A673 (cell line): ENCODE data around the gene CDC37L1. TPM values are rescaled to one million over a fixed set of nuclear protein-coding genes. Genes with fewer than 3 reads are reported as not detected.

ENCODE experiments used
- BruUV-seq: library from RNA; stranded (reverse); fragments of 400-500 nt; replicated peaks from 2 replicates; lab custom pipeline; 2021; lab: Mats Ljungman, UMichigan
- CTCF ChIA-PET: fragments of 300-600 bp; sonication (Branson Sonifier 250); formaldehyde crosslinking; loops from one replicate; lab custom pipeline; 2022; ENCODE audit warnings: antibody characterized with exemption; lab: Charles Lee
- POLR2A ChIA-PET: fragments of 300-600 bp; sonication (Branson Sonifier 250); formaldehyde crosslinking; loops from one replicate; lab custom pipeline; 2022; ENCODE audit warnings: antibody characterized with exemption; ENCODE audit not compliant: low non-redundant PET; lab: Charles Lee
- DNase-seq: peaks from one replicate; pipeline ENCODE4 v3.0.0-alpha.2; 2015; ENCODE audit warnings: low spot score
- H3K27ac ChIP-seq: fragments of 200-600 bp; sonication (generic); 2 replicates; pipeline ENCODE4 v1.5.1; 2016; ENCODE audit warnings: mixed run types, low read depth, mild to moderate bottlenecking, mixed read lengths, antibody characterized with exemption, low read length; ENCODE audit not compliant: poor library complexity, severe bottlenecking
- H3K27me3 ChIP-seq: fragments of 200-600 bp; sonication (generic); replicated peaks from 2 replicates; pipeline ENCODE4 v1.6.1; 2017; ENCODE audit warnings: mixed run types, low read depth, mild to moderate bottlenecking, mixed read lengths, antibody characterized with exemption, low read length; ENCODE audit not compliant: insufficient read depth, poor library complexity
- H3K36me3 ChIP-seq: fragments of 200-600 bp; sonication (generic); 2 replicates; pipeline ENCODE4 v1.6.1; 2016; ENCODE audit warnings: mixed run types, mild to moderate bottlenecking, mixed read lengths, antibody characterized with exemption, low read length; ENCODE audit not compliant: insufficient read depth, poor library complexity, severe bottlenecking
- H3K4me1 ChIP-seq: fragments of 200-600 bp; sonication (generic); 2 replicates; pipeline ENCODE4 v1.6.1; 2017; ENCODE audit warnings: mixed run types, mild to moderate bottlenecking, mixed read lengths, antibody characterized with exemption, low read length; ENCODE audit not compliant: insufficient read depth, poor library complexity, severe bottlenecking
- H3K4me3 ChIP-seq: fragments of 200-600 bp; sonication (generic); 2 replicates; pipeline ENCODE4 v1.5.1; 2016; ENCODE audit warnings: low read depth, mixed run types, mild to moderate bottlenecking, mixed read lengths, low read length; ENCODE audit not compliant: poor library complexity, severe bottlenecking
- H3K9me3 ChIP-seq: fragments of 200-600 bp; sonication (generic); 2 replicates; pipeline ENCODE4 v1.6.1; 2016; ENCODE audit warnings: mixed run types, low read depth, mild to moderate bottlenecking, mixed read lengths, antibody characterized with exemption, low read length; ENCODE audit not compliant: poor library complexity, severe bottlenecking
- EZH2 ChIP-seq: fragments of 200-600 bp; sonication (generic); IDR thresholded peaks from 2 replicates; pipeline ENCODE4 v1.6.1; 2017; ENCODE audit warnings: borderline replicate concordance, low read depth, mild to moderate bottlenecking, mixed read lengths, antibody characterized with exemption, low read length; ENCODE audit not compliant: poor library complexity, severe bottlenecking
- intact Hi-C: fragments of 100-400 bp; cut with micrococcal nuclease; formaldehyde crosslinking; loops from one replicate; pipeline ENCODE4 v1.10.0; 2022; ENCODE audit not compliant: unreplicated experiment
- total RNA-seq: library from RNA; stranded (reverse); gene quantifications from 2 replicates; pipeline ENCODE4 v1.2.3, GENCODE V29; 2021
- TF ChIP-seq, protein P1 (sequence below): fragments of 300-800, 200-600 bp; sonication (generic); conservative IDR thresholded peaks from 2 replicates; pipeline ENCODE4 v1.5.1; 2017; ENCODE audit warnings: low read depth, mild to moderate bottlenecking, antibody characterized with exemption, low read length, moderate library complexity, mixed read lengths

CDC37L1 gene
- total RNA-seq, 1 experiment from 2014 or later = 28.7 TPM

DNA sequence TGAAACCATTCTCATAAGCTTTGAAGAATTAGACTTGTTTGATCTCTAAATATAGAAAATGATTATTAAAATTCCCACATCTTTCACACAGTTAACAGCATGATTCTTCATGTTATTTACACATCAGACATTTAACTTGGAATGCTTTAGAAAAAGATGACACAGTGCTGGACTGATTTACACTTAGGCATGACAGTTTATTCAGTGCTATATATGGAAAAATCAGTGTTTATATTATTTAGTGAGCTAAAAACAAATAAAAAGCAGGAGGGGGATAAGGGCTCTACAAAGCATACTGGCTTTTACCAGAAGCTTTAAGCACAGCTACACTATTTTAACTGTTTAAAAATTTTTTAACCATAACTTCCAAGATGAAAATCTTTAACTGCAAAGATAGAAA is 30.0 kb downstream of the CDC37L1 start:
- Histone ChIP-seq H3K27ac (no peak overlapping the region), H3K4me1 (peaks cover 16% of the 10 kb centered on the region), H3K9me3 (no peaks in the 10 kb centered on the region), H3K36me3 (peaks cover 67% of the 10 kb centered on the region), H3K27me3 (no peaks in the 10 kb centered on the region), H3K4me3 (no peak overlapping the region)
- no peak for DNase-seq
- ChIA-PET POLR2A (no interaction called here), CTCF (no interaction called here)
- intact Hi-C loops = no loop called here
- TF ChIP-seq EZH2 = no peak
- TF ChIP-seq, protein P1, sequence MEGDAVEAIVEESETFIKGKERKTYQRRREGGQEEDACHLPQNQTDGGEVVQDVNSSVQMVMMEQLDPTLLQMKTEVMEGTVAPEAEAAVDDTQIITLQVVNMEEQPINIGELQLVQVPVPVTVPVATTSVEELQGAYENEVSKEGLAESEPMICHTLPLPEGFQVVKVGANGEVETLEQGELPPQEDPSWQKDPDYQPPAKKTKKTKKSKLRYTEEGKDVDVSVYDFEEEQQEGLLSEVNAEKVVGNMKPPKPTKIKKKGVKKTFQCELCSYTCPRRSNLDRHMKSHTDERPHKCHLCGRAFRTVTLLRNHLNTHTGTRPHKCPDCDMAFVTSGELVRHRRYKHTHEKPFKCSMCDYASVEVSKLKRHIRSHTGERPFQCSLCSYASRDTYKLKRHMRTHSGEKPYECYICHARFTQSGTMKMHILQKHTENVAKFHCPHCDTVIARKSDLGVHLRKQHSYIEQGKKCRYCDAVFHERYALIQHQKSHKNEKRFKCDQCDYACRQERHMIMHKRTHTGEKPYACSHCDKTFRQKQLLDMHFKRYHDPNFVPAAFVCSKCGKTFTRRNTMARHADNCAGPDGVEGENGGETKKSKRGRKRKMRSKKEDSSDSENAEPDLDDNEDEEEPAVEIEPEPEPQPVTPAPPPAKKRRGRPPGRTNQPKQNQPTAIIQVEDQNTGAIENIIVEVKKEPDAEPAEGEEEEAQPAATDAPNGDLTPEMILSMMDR = no peak
- BruUV-seq = no TSS peak

DNA sequence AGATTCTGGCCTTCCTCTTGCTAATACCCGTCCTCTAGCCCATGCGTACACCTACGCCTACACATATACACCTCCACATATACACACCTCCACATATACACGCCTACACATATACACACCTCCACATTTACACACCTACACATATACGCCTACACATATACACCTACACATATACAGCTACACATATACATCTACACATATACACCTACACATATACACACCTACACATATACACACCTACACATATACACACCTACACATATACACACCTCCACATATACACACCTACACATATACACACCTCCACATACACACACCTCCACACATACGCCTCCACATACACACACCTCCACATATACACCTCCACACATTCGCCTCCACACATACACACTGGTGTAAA is 34.5 kb downstream of the CDC37L1 start:
- BruUV-seq = no TSS peak
- TF ChIP-seq, protein P1 = no peak
- no peak for TF ChIP-seq EZH2
- ChIA-PET CTCF (no interaction called here), POLR2A (no interaction called here)
- no peak overlapping the region for H3K27ac ChIP-seq
- intact Hi-C loops = no loop called here
- no peak overlapping the region for H3K4me3 ChIP-seq
- DNase-seq = no peak
- peaks cover 66% of the 10 kb centered on the region for H3K36me3 ChIP-seq
- peaks cover 6% of the 10 kb centered on the region for H3K4me1 ChIP-seq
- H3K9me3 ChIP-seq = no peaks in the 10 kb centered on the region
- H3K27me3 ChIP-seq = no peaks in the 10 kb centered on the region

DNA sequence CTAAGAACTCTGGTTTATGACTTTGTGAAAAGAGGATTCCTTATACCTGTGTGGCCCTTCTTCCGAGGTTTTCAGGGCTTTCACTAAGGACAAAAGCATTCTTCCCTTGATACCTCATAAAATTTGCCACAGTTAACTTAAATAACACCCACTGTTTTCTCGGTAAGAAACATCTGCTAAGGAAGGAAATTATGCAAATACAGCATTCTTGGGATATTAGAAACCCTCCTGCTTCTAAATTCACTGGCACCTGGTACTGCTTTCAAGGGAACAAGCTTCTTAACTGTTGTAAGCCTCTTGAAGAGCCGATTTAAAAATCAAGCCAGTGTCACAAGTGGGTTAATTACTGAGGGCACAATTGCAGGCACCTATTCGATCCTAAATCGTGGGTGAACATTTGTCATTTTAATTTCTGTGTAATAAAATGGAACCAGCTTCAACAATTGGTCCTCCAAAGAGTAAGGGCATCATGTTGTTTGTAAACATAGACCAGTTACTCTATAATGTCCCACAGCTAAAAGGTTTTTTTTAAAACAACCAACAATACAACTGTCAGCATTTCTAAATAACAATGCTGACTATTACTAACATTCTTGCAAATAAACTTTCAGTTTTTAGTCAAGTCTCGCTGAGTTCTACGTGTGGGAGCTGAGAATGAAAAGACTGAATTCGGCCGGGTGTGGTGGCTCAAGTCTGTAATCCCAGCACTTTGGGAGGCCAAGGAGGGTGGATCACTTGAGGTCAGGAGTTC is 35.1 kb downstream of the CDC37L1 start:
- ChIA-PET POLR2A (interaction anchor here (0.7 kb wide), 1 partner anchor 9 kb away, joined by 11 read pairs; no protein-coding TSS in a partner anchor), CTCF (no interaction called here)
- no TSS peak for BruUV-seq

More for the DNA sequence above, 35.1 kb downstream of the CDC37L1 start:
- TF ChIP-seq, protein P1 = no peak
- TF ChIP-seq EZH2 = no peak
- Histone ChIP-seq H3K4me1 (peaks cover 6% of the 10 kb centered on the region), H3K27ac (no peak overlapping the region), H3K4me3 (no peak overlapping the region), H3K27me3 (no peaks in the 10 kb centered on the region), H3K36me3 (peaks cover 67% of the 10 kb centered on the region), H3K9me3 (no peaks in the 10 kb centered on the region)
- peak; percentile 58 for DNase-seq
- intact Hi-C loops = no loop called here
